ENCODE results near the gene SPTLC3. TPM values are rescaled to one million over a fixed set of nuclear protein-coding genes. Genes with fewer than 3 reads are reported as not detected.
A peak's percentile ranks its signal among the peaks of the same experiment; 100 is the strongest.

Gene SPTLC3
- total RNA-seq, 1 experiment from 2014 or later, result 3.8 TPM

DNA sequence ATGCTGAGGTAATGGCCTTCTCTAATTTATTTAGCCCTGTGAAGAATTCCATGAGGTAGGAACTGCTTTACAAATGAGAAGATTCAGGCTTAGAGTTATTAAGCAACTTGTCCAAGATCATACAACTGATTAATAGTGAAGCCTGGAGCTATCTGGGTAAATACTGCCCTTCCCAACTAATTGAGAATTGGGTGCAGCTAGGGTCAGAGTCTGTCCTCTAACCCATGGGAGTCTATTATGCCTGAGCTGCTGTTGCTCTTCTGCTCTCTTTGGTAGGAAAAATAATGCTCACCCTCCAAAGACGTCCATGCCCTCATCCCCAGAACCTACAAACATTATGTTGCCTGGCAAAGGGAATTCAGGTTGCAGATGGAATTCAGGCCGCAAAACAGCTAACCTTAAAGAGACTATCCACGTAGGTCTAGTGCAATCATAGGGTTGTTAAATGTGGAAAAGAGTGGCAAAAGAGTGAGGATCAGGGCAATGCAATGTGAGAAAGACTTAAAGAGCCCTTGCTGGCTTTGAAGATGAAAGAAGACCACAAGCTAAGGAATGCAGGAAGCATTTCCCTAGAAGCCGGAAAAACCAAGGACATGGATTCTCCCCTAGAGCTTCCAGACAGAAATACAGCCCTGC, 90.1 kb downstream of the SPTLC3 start:
- no peak for DNase-seq (ENCODE audit: low spot score)

DNA sequence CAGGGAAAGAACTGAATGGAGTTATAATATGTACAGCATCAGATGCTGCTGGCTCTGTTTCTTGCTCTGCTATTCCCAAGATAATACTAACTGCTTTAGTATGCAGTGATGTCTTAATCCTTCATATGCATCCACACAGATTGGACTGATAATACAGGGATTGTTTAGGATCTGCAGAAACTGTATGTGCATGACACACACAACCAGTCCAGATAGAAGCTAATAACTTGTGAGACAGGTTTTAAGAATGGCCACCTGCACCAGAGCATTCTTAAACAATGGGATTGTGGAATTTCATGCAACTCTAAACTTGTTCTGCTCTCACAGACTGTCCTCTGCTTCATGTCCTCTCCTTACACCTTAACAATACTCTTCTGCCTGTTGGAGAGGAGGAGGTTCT, 90.9 kb downstream of the SPTLC3 start:
- no peak for DNase-seq (ENCODE audit: low spot score)

DNA sequence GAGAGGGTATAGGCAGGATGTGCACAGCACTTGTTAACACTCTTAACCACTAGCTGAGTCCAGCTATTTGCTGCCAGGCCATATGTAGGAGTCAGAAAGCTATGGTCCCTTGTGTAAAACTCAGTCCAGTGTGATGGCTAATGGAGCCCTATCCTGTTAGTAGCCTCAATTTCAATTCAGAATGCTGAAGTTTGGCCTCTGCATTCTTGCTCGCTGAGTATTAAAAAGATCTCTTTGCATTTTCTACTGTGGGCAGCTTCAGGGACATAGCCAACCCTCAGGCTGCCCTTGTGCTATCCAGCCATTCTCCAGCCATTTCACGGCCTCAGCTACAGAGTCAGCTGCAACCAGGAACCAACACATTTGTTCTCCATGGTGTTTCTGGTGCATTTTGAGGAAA, 92.5 kb downstream of the SPTLC3 start:
- DNase-seq (ENCODE audit: low spot score), result no peak

DNA sequence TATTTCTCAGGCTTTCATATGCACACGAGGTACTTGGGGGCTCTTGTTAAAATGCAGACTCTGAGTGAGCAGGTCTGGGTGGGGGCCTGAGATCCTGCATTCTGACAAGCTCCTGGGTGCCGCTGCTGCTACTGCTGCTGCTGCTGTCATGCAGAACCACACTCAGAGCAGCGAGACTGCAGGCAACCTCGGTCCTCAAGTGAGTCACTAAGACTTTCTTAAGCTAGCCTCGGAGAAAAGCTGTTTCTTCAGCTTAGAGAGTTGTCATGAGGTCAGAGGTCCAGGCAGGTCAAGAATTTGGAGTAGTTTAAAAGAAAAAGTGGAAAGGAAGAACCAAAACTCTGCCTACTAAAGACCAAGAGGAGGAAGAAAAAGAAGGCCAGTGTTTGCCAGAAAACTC, 92.9 kb downstream of the SPTLC3 start:
- peak; percentile 42 for DNase-seq (ENCODE audit: low spot score)

DNA sequence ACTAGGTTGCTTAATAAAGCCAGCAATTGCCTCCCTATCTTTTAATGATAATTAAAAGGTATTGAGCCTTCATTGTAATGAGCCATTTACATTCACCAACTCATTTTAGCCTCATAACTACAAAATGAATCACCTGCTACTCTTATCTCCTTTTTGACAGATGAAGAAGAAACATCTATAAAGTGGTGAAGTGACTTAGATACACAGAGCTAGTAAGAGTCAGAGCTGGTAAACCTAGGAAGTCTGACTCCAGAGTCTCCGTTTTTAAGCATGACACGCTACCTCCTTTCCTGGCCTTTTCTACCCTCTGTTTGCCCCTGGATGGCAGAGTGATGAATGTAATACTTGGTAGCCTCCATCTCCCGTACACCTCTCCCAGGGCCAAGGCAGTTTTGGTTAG, 93.5 kb downstream of the SPTLC3 start:
- peak; percentile 33 for DNase-seq (ENCODE audit: low spot score)

DNA sequence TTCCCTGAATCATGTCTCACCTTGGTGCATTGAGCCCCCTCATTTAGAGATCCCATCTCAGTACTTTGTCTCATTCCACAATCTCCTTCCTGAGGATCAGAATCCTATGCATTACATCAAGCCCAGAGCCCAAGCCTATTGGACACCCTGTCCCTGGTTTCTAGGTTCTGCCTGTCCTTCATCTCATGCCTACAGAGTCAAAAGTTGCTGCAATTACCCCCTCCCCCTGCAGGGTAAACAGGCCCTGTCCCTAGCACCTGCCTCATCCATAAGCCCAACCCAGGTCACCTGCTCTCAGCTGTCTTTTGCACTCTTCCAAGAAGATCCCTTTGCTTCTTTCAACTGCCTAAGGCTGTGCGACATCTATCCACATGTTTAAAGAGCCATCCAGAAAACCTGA, 93.9 kb downstream of the SPTLC3 start:
- no peak for DNase-seq (ENCODE audit: low spot score)

DNA sequence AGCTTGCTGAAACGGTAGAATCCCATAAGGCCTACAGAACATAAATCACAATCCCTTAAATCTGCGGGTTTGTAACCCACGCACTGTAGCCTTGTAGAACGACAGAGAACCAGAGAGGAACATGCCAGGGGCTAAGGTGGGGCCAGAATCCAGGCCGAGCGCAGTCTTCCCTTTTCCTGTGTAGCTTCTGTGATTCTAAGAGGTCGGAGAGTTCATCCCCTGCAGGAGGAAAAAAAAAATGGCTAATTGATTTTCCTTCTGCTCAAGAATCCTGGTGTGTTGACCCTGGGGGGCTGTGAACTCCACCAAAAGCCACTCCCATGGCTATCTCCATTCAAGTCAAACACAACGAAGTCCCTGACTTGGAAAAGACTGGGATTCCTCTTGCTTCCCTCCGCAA, 96.3 kb downstream of the SPTLC3 start:
- DNase-seq (ENCODE audit: low spot score), result no peak

DNA sequence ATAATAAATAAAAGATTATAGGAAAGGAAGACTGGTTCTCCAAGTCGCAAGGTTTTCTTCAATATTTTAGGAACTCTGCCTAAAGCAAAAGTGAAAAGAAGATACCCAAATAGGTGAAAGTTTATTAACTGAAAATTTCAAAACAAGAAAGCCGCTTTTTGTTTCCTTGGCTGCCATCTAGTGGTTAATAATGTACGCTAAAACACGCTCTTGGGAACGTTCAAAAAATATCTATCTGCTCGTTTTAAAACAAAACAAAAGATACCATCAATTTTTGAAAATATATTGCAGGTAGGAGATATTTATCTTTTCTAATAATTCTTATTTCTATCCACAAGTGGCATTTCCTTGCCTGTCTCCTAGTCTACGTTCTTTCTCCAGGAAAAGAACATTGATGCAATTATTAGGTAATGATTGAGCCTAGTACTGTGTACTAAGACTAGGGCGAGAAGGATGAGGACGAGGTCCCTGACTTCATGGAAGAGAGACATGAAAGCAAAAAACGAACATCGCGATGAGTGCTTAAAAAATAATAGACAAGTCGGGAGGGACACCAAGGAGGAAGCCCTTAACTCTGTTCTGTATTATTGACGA, 97.2 kb downstream of the SPTLC3 start:
- DNase-seq (ENCODE audit: low spot score), result peak; percentile 41

DNA sequence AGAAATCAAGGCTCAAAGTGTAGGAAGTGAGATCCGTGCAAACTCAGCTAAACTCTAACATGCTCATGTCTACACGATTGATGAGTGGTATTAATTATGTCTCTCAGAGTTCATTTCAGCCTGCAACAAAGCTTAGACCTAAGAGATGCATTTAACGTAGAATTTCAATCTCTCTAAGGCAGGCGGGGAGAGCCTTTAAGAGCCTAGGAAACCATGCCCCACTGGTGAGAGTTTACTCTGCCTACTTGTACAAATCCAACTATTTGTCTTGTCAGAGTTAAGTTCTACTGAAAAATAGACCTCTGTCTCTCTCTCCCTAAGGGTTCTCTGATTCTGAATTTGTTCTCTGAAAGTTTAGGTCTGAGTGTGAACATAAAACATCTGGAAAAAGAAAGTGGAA, 100.9 kb downstream of the SPTLC3 start:
- no peak for DNase-seq (ENCODE audit: low spot score)

DNA sequence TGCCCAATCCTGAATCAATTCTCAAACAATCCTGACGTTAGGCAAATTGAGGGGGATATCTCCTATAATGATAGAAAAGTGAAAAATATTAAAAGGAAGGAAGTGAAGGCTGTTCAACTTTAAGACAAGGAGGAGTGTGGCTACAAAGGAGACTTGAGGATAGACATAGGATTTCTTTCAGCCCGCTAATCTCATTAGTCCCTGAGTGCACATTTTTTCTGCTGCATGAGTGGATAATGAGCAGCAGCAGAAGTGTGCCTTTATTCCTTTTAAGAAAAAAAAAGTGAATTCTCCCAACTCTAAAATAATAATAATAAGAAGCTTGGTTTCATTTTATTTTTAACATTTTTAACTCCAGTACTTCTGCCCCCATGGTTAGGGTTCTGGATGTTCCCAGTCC, 102.0 kb downstream of the SPTLC3 start:
- DNase-seq (ENCODE audit: low spot score), result no peak

DNA sequence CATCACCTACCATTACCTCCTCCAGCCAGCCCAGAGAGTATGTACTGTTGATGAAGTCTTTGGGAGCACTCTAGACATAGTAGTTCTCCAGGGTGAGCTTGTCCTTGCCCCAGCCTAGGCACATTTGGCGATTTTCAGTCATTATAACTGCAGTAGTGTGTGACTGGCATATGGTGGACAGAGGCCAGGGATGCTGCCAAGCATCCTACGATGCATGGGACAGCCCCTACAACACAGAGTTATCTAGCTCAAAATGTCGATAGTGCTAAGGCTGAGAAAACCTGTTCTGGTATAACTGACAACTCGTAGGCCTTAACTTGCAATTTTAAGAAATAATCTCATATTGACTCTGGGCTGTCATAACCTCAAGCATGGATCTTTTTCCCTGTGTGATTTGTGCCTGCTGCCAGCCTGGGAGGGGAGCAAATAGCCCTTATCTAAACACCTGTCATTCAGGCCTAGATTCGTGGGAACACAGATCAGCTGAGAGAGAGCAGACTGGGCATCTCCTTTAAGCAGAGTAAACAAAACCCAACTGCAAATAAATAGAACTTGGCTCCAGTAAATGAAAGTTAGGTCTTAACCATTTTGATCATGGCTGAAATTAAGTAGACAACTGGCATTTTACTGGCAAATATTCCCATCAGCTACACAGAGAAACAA, 102.6 kb downstream of the SPTLC3 start:
- no peak for DNase-seq (ENCODE audit: low spot score)

DNA sequence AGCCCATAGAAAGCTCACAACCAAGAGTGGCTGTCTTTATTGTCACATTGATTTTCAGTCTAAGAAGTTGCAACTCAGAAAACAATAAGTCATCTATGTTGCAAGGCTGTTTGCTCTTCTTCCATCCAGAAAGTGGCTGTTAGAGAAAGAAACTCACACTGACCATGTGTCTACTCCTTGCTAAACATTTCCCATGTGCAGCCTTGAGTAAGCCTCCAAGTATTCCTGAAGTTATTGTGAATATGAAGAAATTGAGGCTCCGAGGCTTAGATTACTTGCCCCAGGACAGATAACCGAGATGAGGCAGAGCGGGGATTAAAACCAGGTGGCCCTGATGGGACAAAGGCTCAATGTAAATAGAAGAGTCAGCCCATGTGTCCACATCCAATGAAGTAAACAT, 105.0 kb downstream of the SPTLC3 start:
- DNase-seq (ENCODE audit: low spot score), result no peak

DNA sequence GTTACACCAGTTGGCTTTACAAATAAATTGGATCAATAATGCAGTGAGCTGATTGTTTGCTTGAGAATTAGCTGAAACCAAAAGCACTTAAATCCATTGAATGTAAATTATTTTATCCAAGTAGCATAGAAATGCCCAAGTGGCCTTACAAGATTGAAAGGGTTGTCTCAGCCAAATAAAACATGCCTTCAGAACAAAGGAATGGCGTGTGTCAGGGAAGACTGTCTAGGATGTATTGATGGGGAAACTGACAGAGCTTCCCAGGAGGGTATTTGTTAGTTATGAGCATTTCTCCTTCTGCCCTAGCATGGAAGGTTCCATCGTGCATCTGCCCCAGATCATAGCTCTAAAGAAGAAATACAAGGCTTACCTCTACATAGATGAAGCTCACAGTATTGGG, 108.4 kb downstream of the SPTLC3 start:
- no peak for DNase-seq (ENCODE audit: low spot score)

DNA sequence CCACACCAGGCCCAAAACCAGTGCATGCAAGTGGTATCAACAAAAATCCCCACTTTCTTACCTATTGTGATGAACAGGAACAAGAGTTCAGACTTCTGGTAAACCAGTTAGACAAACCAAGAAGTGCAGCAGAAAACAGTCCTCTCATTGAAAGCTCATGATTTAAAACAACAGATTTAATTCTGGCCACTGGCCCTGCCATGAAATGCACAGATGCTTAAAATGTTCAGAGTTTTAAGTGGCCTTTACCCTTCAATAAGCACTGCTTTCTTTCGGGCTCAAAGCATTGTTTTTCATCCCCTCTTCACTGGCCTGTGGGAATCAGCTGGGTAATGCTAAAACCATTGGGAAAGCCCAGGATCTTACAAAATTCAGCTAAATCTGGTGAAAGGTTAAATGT, 109.9 kb downstream of the SPTLC3 start:
- DNase-seq (ENCODE audit: low spot score), result no peak

DNA sequence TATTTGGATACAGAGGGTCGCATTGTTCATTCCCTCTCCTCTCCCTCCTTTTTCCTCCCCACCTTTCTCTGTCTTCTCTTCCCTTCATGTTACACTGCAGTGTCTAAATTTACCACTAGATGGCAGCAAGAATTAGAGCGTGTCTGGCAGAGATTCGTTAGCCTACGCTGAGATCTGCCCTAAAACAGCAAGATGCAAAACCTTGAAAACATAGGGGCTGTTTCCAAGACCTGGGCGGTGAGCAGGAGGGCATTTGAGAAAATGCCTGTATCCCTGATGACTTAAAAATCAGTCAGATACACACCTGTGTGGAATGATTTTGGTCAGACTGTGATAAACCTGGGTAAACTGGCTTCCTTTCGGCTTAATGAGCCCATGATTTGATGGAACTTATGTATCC, 110.8 kb downstream of the SPTLC3 start:
- peak; percentile 63 for DNase-seq (ENCODE audit: low spot score)

DNA sequence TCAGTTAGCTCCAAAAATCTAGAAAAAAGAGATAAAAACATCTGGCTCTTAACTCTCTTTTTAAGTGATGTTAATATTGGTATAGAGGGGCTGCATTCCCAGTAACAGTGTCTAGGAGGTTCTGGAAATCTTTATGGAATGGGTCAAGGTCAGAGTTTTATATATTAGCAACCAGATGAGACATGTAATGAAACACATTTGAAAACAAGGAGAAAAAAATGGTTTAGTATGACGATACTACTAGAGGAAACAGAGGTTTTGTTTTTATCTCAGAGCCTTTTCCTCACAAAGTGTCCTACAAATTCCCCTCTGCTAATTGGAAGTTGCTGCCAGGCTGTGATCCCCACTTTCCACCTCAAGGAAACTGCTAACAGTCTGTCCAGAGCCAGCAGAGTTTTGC, 111.7 kb downstream of the SPTLC3 start:
- no peak for DNase-seq (ENCODE audit: low spot score)

DNA sequence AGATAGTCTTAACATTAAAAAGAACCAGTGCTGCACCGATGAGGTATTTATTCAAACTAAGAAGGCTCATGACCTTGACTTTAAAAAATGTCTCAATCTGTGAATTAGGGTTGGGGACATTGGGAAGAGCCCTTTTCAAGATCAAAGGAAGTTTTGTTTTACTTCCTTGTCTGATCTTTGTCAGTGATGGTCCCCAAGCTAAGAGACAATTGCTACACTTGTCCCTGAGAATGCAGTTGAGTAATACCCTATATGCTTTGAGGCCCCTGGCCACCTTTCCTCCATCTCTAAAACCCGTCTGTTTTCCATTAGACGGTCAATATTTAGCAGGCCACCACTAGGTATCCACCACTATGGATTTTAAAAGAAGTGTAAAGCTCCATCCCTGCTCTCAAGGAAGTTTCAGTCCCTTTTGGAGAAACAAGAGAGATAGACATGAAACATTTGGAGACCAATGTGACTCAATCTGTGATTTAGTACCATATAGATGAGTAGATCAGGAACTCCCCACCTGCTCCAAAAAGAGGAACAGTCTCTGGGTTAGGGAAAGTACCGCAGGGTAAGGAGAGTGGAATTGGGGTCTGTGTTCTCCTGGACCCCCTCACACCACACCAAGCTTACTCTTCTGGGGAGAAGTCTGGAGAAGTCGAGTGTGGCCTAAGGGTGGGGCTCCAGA, 113.2 kb downstream of the SPTLC3 start:
- no peak for DNase-seq (ENCODE audit: low spot score)

DNA sequence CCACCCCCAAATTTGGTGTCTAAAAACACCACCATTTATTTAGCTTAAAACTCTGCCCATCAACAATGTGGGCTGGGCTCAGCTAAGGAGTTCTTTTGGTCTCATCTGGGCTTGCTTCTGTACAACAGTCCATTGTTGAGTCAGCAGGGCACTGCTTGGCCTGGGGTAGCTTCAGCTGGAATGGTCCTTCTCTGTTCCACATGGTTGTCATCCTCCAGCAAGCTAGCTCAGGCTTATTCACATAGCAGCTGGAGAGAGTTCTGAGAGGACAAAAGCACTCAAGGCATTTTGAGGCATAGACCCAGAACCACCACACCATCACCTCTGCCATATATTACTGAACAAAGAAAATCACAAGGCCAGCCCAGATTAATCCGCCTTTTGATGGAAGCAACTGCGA, 116.7 kb downstream of the SPTLC3 start:
- no peak for DNase-seq (ENCODE audit: low spot score)

DNA sequence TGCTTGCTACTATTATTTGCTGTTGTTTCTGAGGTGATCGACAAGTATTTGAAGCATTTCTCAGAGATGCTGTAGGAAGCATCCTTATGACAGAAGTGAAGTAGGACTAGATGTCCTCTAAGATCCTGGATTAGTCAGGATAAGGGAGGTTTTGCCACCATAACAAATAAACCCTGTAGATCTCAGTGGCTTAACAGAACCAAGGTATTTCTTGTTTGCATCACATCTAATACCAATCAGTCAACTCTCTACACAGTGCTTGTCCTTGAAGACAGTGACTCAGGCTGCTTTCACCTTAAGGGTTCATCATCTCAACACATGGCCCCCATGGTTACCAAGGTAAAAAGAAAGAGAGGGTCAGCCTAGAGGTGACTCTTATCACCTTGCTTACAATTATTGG, 119.4 kb downstream of the SPTLC3 start:
- DNase-seq (ENCODE audit: low spot score), result no peak

DNA sequence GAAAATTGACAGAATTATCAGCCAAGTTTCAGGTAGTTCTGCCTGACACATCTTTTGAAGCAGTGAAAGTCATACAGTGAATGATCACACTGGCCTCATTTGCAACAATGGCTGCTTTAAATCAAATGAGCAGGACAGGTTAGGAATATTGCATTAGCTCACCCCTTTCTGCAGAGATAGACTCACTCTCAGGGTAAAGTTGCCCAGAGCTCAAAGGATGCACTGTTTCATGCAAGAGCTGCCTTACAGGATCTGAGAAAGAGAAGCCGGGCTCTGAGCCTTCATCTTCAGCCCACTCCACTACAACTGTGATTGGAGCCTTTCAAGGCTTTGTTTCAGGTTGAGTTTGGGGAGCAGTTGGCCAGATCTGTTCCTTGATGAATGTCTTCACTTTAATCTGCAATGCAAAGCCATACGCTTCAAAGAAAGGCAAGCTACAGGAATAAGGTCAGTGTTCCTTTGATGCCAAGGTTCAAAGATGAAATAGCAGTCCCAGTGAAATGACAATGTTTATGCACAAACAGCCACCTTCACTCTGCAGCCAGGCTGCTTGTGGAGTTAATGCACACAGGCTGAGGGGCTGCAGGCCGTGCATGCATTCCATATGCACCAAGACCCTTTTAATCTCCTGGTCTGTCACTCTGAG, 121.4 kb downstream of the SPTLC3 start:
- no peak for DNase-seq (ENCODE audit: low spot score)

DNA sequence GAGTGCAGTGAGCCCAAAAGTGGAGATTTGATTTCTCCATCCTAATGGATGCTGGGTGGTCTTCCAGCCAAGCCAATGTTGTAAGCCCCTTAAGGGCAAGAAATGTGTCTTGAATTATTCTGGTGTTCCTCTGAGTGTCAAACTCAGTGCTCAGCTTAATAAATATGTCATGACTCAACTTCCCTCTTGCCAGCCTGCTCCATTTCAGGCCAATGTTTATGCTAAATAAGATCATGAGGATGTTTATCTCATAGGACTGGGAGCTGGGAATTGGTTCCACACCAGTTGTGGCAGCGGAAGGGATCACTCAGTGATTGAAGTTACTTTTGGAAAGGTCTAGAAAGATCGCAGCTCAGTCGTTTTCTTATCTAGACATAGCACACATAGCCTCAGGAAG, 121.9 kb downstream of the SPTLC3 start:
- DNase-seq (ENCODE audit: low spot score), result no peak

DNA sequence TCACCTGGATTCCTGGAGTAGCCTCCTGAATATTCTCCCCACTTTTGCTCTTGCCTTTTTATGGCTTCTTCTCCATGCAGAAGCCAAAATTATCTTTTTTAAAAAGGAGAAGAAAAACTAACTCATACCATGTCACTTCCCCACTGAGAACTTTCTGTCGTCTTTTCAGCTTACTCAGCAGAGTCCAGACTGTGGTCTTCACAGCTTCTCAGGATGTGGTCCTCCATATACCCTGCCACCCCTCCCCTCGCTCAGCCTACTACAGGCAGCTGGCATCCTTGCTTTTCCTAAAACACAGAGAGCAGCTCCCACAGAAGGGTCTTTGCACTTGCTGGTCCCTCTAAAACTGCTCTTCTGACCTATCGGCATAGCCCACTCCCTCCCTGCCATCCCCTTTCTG, 122.9 kb downstream of the SPTLC3 start:
- no peak for DNase-seq (ENCODE audit: low spot score)
